ENCODE results near the gene SLIT3.

- TF ChIP-seq, protein P1, sequence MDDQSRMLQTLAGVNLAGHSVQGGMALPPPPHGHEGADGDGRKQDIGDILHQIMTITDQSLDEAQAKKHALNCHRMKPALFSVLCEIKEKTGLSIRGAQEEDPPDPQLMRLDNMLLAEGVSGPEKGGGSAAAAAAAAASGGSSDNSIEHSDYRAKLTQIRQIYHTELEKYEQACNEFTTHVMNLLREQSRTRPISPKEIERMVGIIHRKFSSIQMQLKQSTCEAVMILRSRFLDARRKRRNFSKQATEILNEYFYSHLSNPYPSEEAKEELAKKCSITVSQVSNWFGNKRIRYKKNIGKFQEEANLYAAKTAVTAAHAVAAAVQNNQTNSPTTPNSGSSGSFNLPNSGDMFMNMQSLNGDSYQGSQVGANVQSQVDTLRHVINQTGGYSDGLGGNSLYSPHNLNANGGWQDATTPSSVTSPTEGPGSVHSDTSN (IDR thresholded peaks at IDR 0.05) = no peak
- TF ChIP-seq, protein P2, sequence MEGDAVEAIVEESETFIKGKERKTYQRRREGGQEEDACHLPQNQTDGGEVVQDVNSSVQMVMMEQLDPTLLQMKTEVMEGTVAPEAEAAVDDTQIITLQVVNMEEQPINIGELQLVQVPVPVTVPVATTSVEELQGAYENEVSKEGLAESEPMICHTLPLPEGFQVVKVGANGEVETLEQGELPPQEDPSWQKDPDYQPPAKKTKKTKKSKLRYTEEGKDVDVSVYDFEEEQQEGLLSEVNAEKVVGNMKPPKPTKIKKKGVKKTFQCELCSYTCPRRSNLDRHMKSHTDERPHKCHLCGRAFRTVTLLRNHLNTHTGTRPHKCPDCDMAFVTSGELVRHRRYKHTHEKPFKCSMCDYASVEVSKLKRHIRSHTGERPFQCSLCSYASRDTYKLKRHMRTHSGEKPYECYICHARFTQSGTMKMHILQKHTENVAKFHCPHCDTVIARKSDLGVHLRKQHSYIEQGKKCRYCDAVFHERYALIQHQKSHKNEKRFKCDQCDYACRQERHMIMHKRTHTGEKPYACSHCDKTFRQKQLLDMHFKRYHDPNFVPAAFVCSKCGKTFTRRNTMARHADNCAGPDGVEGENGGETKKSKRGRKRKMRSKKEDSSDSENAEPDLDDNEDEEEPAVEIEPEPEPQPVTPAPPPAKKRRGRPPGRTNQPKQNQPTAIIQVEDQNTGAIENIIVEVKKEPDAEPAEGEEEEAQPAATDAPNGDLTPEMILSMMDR (IDR thresholded peaks at IDR 0.05) = no peak
- no peak for TF ChIP-seq TAF1 (IDR thresholded peaks at IDR 0.05; ENCODE audit: borderline replicate concordance, low read depth, low read length)
- TF ChIP-seq FOSL2 (IDR thresholded peaks at IDR 0.05; ENCODE audit: borderline replicate concordance, low read depth) = no peak
- TF ChIP-seq MXI1 (IDR thresholded peaks at IDR 0.05; ENCODE audit: low read depth, low read length) = no peak
- TF ChIP-seq RFX5 (IDR thresholded peaks at IDR 0.05; ENCODE audit: low read length) = no peak
- TF ChIP-seq, protein P3, sequence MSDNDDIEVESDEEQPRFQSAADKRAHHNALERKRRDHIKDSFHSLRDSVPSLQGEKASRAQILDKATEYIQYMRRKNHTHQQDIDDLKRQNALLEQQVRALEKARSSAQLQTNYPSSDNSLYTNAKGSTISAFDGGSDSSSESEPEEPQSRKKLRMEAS (IDR thresholded peaks at IDR 0.05; ENCODE audit: low read depth) = no peak
- no peak for TF ChIP-seq FOXJ3 (CRISPR knock-in tag; IDR thresholded peaks at IDR 0.05)
- no peak for TF ChIP-seq POLR2AphosphoS5 (IDR thresholded peaks at IDR 0.05; ENCODE audit: low read depth, low read length)
Measured at GRCh38 chr5:169279125-169279524, 21.8 kb downstream of the SLIT3 start.

Measured in SK-N-SH (cell line).